HG03280 (cell line): ENCODE data around the gene LMOD2.
"Not testable (repeated sequence)": the region's sequence is repeated elsewhere in the genome, so short reads cannot be mapped to it uniquely, and the experiment has no call there.

Experiments
- ATAC-seq: cut with Tn5 transposase; IDR thresholded peaks from one replicate; pipeline ENCODE4 v1.9.1; 2021; ENCODE audit warnings: mild to moderate bottlenecking, moderate library complexity; ENCODE audit not compliant: unreplicated experiment

The LMOD2 gene

GRCh38 chr7:123655614-123656013 is at the start of gene LMOD2:
LMOD2 (plus strand) TSS chr7:123655866; CDS start chr7:123655964, 98 bp downstream.
- ATAC-seq, result no peak

- no peak for ATAC-seq
These were observed 48.2 kb upstream of the LMOD2 start for GRCh38 chr7:123607423-123607975.

GRCh38 chr7:123608991-123609882 is 46.4 kb upstream of the LMOD2 start:
- no peak for ATAC-seq

- no peak for ATAC-seq
These were observed 45.8 kb upstream of the LMOD2 start for GRCh38 chr7:123609883-123610239.

GRCh38 chr7:123612024-123612423 is 43.6 kb upstream of the LMOD2 start:
- no peak for ATAC-seq

GRCh38 chr7:123615344-123615743 is 40.3 kb upstream of the LMOD2 start:
- no peak for ATAC-seq

- no peak for ATAC-seq
These were observed 39.4 kb upstream of the LMOD2 start for GRCh38 chr7:123616223-123616622.

GRCh38 chr7:123621707-123622106 is 34.0 kb upstream of the LMOD2 start:
- ATAC-seq, result no peak

- no peak for ATAC-seq
These were observed 32.8 kb upstream of the LMOD2 start for GRCh38 chr7:123622660-123623386.

- ATAC-seq, result peak; percentile 96
These were observed 31.0 kb upstream of the LMOD2 start for GRCh38 chr7:123624527-123625183.

GRCh38 chr7:123625254-123625653 is 30.4 kb upstream of the LMOD2 start:
- ATAC-seq, result no peak

GRCh38 chr7:123627851-123628250 is 27.8 kb upstream of the LMOD2 start:
- ATAC-seq, result no peak

GRCh38 chr7:123628829-123629228 is 26.8 kb upstream of the LMOD2 start:
- ATAC-seq, result no peak

- ATAC-seq, result no peak
These were observed 26.4 kb upstream of the LMOD2 start for GRCh38 chr7:123629281-123629680.

- no peak for ATAC-seq
These were observed 22.9 kb upstream of the LMOD2 start for GRCh38 chr7:123632808-123633207.

- ATAC-seq, result no peak
These were observed 22.1 kb upstream of the LMOD2 start for GRCh38 chr7:123633553-123633952.

GRCh38 chr7:123634011-123634573 is 21.6 kb upstream of the LMOD2 start:
- not testable (repeated sequence) for ATAC-seq

- no peak for ATAC-seq
These were observed 19.9 kb upstream of the LMOD2 start for GRCh38 chr7:123635551-123636359.

GRCh38 chr7:123637203-123637602 is 18.5 kb upstream of the LMOD2 start:
- ATAC-seq, result no peak

GRCh38 chr7:123637878-123638277 is 17.8 kb upstream of the LMOD2 start:
- ATAC-seq, result no peak
